Gastrocnemius medialis (tissue), 4 donors: ENCODE results near the gene ZBTB18. TPM values are rescaled to one million over a fixed set of nuclear protein-coding genes. Genes with fewer than 3 reads are reported as not detected.

Experiments used
- ATAC-seq, 2 donors: fragments of 150-250 bp; one replicate each; pipeline ENCODE4 v1.9.1; 2016
- DNase-seq, 2 donors: peaks; one replicate each; pipeline ENCODE4 v3.0.0-alpha.2; 2019
- H3K27ac ChIP-seq, 4 donors: fragments of 200-600 bp; sonication (generic); 1 replicate in 1 of 4; 2 replicates in 3 of 4; pipeline ENCODE4 v1.5.1; 2016 to 2018; ENCODE audit warnings: mild to moderate bottlenecking in 2 of 4, moderate library complexity in 1 of 4
- H3K27me3 ChIP-seq, 3 donors: fragments of 200-600 bp; sonication (generic) in 2 of 3; 1 replicate in 1 of 3; 2 replicates in 2 of 3; pipeline versions ENCODE4 v1.5.1 to v1.6.0; 2016 to 2019; ENCODE audit warnings: mild to moderate bottlenecking in 1 of 3, moderate library complexity in 1 of 3
- H3K36me3 ChIP-seq, 2 donors: fragments of 200-600 bp; sonication (generic) in 1 of 2; one replicate each; pipeline ENCODE4 v1.5.1; 2017 to 2018
- H3K4me1 ChIP-seq, 2 donors: fragments of 200-600 bp; sonication (generic) in 1 of 2; one replicate each; pipeline ENCODE4 v1.5.1; 2016 to 2017; ENCODE audit warnings: mild to moderate bottlenecking in 2 of 2
- H3K4me3 ChIP-seq, 4 donors: fragments of 200-600 bp; sonication (generic) in 3 of 4; 1 replicate in 1 of 4; 2 replicates in 3 of 4; pipeline ENCODE4 v1.5.1; 2016 to 2019; ENCODE audit warnings: mild to moderate bottlenecking in 2 of 4
- H3K9me3 ChIP-seq, 3 donors: fragments of 200-600 bp; sonication (generic) in 2 of 3; 1 replicate in 1 of 3; 2 replicates in 2 of 3; pipeline ENCODE4 v1.5.1; 2016 to 2019
- POLR2A ChIP-seq, 2 donors: fragments of 450-650 bp; IDR thresholded peaks; one replicate each; pipeline ENCODE4 v1.6.1; 2017; ENCODE audit warnings: antibody characterized with exemption in 2 of 2, mild to moderate bottlenecking in 2 of 2, moderate library complexity in 2 of 2
- in situ Hi-C, 4 donors: fragments of 200-750 bp; cut with MboI; loops; one replicate each; pipeline versions ENCODE4 v1.15.0 to v1.8.0; 2017; ENCODE audit warnings: low sequenced_read_pairs in 4 of 4
- intact Hi-C: fragments of 100-400 bp; cut with DNase I; formaldehyde crosslinking; loops from one replicate; pipeline ENCODE4 v1.15.1; 2023; ENCODE audit warnings: low total_unique reads
- total RNA-seq, 4 donors: library from RNA; depleted of rRNA; stranded (reverse); fragments of >200 nt; gene quantifications; one replicate each; pipeline versions ENCODE4 v1.1.0 to v1.2.3, GENCODE V29; 2016
- TF ChIP-seq, protein P1 (sequence below), 5 experiments: fragments of 450-650 bp in 3 of 5; fragments of 200-600 bp in 2 of 5; sonication (generic) in 2 of 5; IDR thresholded peaks in 4 of 5; conservative IDR thresholded peaks in 1 of 5; 1 replicate in 4 of 5; 2 replicates in 1 of 5; pipeline ENCODE4 v1.5.1; 2016 to 2019; ENCODE audit warnings: antibody characterized with exemption in 5 of 5, mild to moderate bottlenecking in 3 of 5, moderate library complexity in 3 of 5

ZBTB18 gene
- total RNA-seq, 4 donors from 2014 or later = 48.2 to 60.7 (median 55.5) TPM

DNA sequence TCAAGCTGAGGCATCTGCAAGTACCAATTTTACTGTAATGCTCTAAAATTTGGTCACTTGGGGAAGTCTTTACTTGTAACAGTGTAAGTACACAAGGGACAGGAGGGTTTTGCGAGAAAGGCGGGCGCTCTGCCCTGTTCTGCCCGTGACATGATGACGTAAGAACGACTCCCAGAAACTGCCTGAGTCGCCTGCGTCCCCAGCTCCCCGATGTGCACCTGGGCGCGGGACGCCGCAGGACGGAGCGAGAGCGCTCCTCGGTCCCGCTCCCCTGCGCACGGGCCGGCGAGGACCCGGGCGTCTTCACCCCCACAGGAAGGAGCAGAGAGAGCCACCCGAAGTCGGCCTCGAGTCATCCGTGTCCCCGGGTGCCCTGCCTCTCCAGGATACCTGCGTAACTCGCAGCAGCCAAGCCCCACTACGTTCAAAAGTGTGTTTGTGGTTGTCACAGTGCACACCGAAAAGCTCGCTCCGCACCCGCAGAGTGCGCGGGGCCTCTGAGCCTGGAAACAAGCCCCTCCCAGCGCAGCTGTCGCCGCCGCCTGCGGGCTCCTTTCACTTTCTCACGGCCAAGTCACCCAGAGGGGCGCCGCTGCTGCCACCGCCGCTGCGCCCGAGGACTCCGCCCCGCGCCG is 3.3 kb upstream of the ZBTB18 start:
- peak; percentile 96 to 98 for TF ChIP-seq POLR2A (IDR thresholded peaks at IDR 0.05)
- TF ChIP-seq, protein P1, sequence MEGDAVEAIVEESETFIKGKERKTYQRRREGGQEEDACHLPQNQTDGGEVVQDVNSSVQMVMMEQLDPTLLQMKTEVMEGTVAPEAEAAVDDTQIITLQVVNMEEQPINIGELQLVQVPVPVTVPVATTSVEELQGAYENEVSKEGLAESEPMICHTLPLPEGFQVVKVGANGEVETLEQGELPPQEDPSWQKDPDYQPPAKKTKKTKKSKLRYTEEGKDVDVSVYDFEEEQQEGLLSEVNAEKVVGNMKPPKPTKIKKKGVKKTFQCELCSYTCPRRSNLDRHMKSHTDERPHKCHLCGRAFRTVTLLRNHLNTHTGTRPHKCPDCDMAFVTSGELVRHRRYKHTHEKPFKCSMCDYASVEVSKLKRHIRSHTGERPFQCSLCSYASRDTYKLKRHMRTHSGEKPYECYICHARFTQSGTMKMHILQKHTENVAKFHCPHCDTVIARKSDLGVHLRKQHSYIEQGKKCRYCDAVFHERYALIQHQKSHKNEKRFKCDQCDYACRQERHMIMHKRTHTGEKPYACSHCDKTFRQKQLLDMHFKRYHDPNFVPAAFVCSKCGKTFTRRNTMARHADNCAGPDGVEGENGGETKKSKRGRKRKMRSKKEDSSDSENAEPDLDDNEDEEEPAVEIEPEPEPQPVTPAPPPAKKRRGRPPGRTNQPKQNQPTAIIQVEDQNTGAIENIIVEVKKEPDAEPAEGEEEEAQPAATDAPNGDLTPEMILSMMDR (IDR thresholded peaks at IDR 0.05 in 4 of 5, conservative IDR thresholded peaks at IDR 0.05 in 1 of 5) = peak in 1 of 5 experiments; percentile 13
- Histone ChIP-seq H3K27ac (peak overlapping the region; percentile 90 to 98 (median 96)), H3K27me3 (no peaks in the 10 kb centered on the region), H3K9me3 (no peaks in the 10 kb centered on the region), H3K36me3 (no peaks in the 10 kb centered on the region), H3K4me3 (peak overlapping the region; percentile 75 to 92 (median 81)), H3K4me1 (peaks cover 26 to 38% of the 10 kb centered on the region in 2 donors)
- ATAC-seq (peak; percentile 48 to 76), DNase-seq (peak; percentile 57 to 80)
- intact Hi-C loops (loop anchor here (2.0 to 5.0 kb wide), 7 partner anchors 107 to 793 kb away; partner anchors contain the start of genes ADSS2, AKT3 and CEP170), in situ Hi-C loops (no loop called here)

DNA sequence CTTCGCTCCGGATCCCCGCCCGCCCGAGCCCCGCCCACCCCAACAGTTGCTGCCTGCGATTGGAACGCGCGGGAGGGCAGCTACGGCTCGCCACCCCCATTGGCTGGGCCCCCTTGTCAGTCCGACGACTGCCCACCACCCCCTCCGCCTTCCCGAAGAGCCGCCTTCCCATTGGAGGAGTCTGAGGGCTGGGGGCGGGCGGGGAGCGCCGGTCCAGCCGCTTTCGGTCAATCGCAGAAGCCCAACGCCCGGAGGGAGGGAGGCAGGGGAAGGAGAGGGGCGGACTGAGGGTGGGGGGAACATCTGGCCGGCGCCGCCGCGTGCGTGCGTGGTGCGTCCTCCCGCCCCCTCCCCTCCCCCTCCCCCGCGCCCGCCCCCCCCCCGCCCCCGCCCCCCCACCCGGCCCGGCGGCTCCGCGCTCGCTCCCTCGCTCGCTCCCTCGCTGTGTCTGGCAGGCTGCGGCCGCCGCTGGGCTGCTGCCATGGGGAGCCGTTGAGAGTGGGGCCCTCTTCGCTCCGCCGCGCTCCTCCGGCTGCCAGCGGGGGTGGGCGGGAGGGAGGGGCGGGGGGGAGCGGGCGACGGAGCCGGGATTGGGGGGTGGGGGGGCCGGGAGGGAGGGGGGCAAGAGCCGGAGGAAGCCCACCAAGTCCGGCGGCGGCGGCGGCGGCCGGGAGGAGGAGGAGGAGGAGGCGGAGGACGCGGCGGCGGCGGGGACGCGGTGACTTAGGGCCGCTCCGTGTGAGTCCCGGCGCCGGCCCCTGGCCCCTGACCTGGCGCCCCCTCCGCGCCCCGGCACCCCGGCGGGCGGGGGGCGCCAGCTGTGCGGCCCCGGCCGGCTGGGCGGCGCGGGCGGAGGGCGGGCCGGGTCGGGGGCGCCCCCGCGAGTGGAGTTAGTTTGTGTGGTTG is 2.6 kb upstream of the ZBTB18 start:
- peak; percentile 99 for DNase-seq
- TF ChIP-seq, protein P1 (IDR thresholded peaks at IDR 0.05 in 4 of 5, conservative IDR thresholded peaks at IDR 0.05 in 1 of 5) = no peak
- TF ChIP-seq POLR2A (IDR thresholded peaks at IDR 0.05) = no peak
- peak; percentile 75 to 81 for ATAC-seq
- in situ Hi-C loops (no loop called here), intact Hi-C loops (loop anchor here (2.0 to 5.0 kb wide), 6 partner anchors 164 to 794 kb away; partner anchors contain the start of genes ADSS2, AKT3 and CEP170)
- H3K4me3 ChIP-seq = peak overlapping the region; percentile 53 to 92 (median 81)
- no peaks in the 10 kb centered on the region for H3K36me3 ChIP-seq
- H3K9me3 ChIP-seq = no peaks in the 10 kb centered on the region
- H3K4me1 ChIP-seq = peaks cover 32 to 45% of the 10 kb centered on the region in 2 donors
- H3K27ac ChIP-seq = peak overlapping the region; percentile 91 to 98 (median 96)
- no peaks in the 10 kb centered on the region for H3K27me3 ChIP-seq

DNA sequence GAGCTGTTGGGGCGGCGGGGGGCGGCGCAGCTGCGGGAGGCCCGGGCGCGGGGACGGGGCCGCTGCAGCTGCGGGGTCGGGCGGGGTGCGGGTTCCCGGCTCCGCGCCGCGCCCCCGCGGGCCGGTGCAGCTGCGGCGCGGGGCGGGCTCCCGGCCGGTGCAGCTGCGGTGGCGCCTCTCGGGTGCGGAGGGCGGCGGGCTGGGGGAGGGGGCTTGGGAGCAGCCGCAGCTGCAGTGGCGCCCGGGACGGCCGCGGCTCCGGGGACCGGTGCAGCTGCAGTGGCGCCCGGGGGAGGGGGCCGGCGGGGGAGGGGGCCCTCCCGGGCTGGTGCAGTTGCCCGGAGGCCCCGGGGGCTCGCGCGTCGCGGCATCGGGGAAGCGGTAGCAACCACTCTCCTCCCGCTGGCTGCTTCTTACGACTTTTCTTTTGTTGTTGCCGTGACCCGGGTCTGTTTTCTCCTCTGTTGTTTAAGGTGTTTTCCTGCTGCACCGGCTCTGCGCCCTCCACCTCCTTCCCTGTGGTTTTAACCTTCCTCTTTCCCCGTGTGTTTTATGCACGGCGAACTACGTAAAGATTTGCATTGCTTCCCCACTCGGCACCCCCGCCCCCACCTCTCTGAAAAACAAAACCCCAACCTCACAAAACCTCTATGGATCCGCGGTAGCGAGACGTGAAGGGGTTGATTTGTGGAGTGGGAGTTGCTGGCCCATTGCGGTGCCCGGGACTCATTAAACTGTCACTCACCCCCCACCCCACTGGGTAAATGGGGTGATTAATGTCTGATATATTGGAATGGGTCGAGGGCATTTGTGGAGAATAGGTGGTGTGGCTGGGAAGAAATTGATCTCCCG is 1.7 kb upstream of the ZBTB18 start:
- peak; percentile 4 to 5 for ATAC-seq
- H3K36me3 ChIP-seq = peaks cover 0 to 5% of the 10 kb centered on the region in 2 donors
- H3K27ac ChIP-seq = peak overlapping the region; percentile 75 to 90 (median 86)
- intact Hi-C loops (loop anchor here (2.0 to 5.0 kb wide), 6 partner anchors 163 to 795 kb away; partner anchors contain the start of genes ADSS2, AKT3 and CEP170), in situ Hi-C loops (loop anchor here in 1 of 4 donors (25.0 kb wide), 1 partner anchor 188 kb away; no protein-coding TSS in a partner anchor)
- H3K27me3 ChIP-seq = no peaks in the 10 kb centered on the region
- H3K4me3 ChIP-seq = peak overlapping the region; percentile 65 to 72 (median 70)
- no peak for TF ChIP-seq POLR2A (IDR thresholded peaks at IDR 0.05)
- TF ChIP-seq, protein P1 (IDR thresholded peaks at IDR 0.05 in 4 of 5, conservative IDR thresholded peaks at IDR 0.05 in 1 of 5) = no peak
- H3K9me3 ChIP-seq = no peaks in the 10 kb centered on the region
- peak; percentile 18 to 42 for DNase-seq
- H3K4me1 ChIP-seq = peaks cover 32 to 48% of the 10 kb centered on the region in 2 donors
